ENCODE data around the gene PLEKHG4B.

DNA sequence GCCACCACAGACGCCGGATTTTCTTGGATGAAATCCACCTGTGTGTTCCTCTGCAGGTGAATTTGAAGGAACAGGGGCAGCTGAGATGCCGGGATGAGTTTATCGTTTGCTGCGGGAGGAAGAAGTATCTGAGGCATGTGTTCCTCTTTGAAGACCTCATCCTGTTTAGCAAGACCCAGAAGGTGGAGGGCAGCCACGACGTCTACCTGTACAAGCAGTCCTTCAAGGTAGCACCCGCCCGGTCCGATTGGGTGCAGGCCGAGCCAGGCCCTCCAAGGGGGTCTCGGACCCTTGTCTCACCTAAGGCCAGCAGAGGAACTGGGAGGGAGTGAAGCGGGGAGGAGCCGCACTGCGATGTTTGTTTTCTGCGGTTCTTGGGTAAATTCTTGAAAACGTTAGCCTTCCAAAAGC lies 80.9 kb downstream of the PLEKHG4B start:
- TF ChIP-seq EZH2phosphoT487 (conservative IDR thresholded peaks at IDR 0.05; ENCODE audit: low read length), result no peak
- TF ChIP-seq, protein P1, sequence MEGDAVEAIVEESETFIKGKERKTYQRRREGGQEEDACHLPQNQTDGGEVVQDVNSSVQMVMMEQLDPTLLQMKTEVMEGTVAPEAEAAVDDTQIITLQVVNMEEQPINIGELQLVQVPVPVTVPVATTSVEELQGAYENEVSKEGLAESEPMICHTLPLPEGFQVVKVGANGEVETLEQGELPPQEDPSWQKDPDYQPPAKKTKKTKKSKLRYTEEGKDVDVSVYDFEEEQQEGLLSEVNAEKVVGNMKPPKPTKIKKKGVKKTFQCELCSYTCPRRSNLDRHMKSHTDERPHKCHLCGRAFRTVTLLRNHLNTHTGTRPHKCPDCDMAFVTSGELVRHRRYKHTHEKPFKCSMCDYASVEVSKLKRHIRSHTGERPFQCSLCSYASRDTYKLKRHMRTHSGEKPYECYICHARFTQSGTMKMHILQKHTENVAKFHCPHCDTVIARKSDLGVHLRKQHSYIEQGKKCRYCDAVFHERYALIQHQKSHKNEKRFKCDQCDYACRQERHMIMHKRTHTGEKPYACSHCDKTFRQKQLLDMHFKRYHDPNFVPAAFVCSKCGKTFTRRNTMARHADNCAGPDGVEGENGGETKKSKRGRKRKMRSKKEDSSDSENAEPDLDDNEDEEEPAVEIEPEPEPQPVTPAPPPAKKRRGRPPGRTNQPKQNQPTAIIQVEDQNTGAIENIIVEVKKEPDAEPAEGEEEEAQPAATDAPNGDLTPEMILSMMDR (IDR thresholded peaks at IDR 0.05; ENCODE audit: insufficient read depth, low read length, poor library complexity, severe bottlenecking), result no peak
